H9 (cell line): ENCODE results near the gene PTPRB. TPM values are rescaled to one million over a fixed set of nuclear protein-coding genes. Genes with fewer than 3 reads are reported as not detected.

Source experiments
- DNase-seq: peaks from one replicate; pipeline ENCODE4 v3.0.0-alpha.2; 2017
- H2AFZ ChIP-seq: one replicate; pipeline ENCODE4 v1.6.1; 2013; ENCODE audit warnings: mild to moderate bottlenecking, low read length, control low read depth, moderate library complexity
- H2AK5ac ChIP-seq: 2 replicates; pipeline ENCODE4 v1.6.1; 2013; ENCODE audit warnings: low read length, control low read depth, mixed read lengths; ENCODE audit not compliant: insufficient read length
- H2BK120ac ChIP-seq: one replicate; pipeline ENCODE4 v1.6.1; 2013; ENCODE audit warnings: low read depth, mild to moderate bottlenecking, low read length, control low read depth, inconsistent platforms; ENCODE audit not compliant: poor library complexity, severe bottlenecking
- H2BK12ac ChIP-seq: 2 replicates; pipeline ENCODE4 v1.6.1; 2013; ENCODE audit warnings: low read length, control low read depth, mixed read lengths, low read depth; ENCODE audit not compliant: insufficient read length
- H2BK15ac ChIP-seq: 2 replicates; pipeline ENCODE4 v1.6.1; 2013; ENCODE audit warnings: low read depth, low read length, control low read depth
- H2BK20ac ChIP-seq: one replicate; pipeline ENCODE4 v1.6.1; 2013; ENCODE audit warnings: low read depth, mild to moderate bottlenecking, low read length, control low read depth, inconsistent platforms; ENCODE audit not compliant: poor library complexity, severe bottlenecking
- H2BK5ac ChIP-seq: 2 replicates; pipeline ENCODE4 v1.6.1; 2013; ENCODE audit warnings: low read length, control low read depth, mixed read lengths; ENCODE audit not compliant: insufficient read length
- H3K14ac ChIP-seq: 2 replicates; pipeline ENCODE4 v1.6.1; 2013; ENCODE audit warnings: low read length, control low read depth; ENCODE audit not compliant: insufficient read depth
- H3K18ac ChIP-seq: 2 replicates; pipeline ENCODE4 v1.6.1; 2013; ENCODE audit warnings: low read depth, mild to moderate bottlenecking, mixed read lengths, low read length, control low read depth; ENCODE audit not compliant: insufficient read length
- H3K23ac ChIP-seq: 2 replicates; pipeline ENCODE4 v1.6.1; 2013; ENCODE audit warnings: low read length, control low read depth, mixed read lengths, low read depth; ENCODE audit not compliant: insufficient read length
- H3K23me2 ChIP-seq: 2 replicates; pipeline ENCODE4 v1.6.1; 2013; ENCODE audit warnings: low read depth, mild to moderate bottlenecking, mixed read lengths, low read length, control low read depth; ENCODE audit not compliant: insufficient read length, poor library complexity, severe bottlenecking
- H3K27ac ChIP-seq: 2 replicates; pipeline ENCODE4 v1.5.1; 2013; ENCODE audit warnings: low read length, control low read depth, mixed read lengths, low read depth; ENCODE audit not compliant: insufficient read length
- H3K27me3 ChIP-seq: 2 replicates; pipeline ENCODE4 v1.6.1; 2013; ENCODE audit warnings: low read length, control low read depth, inconsistent platforms; ENCODE audit not compliant: insufficient read depth
- H3K4ac ChIP-seq: 2 replicates; pipeline ENCODE4 v1.6.1; 2013; ENCODE audit warnings: low read depth, mild to moderate bottlenecking, control low read depth, inconsistent platforms, low read length, moderate library complexity
- H3K4me1 ChIP-seq: 2 replicates; pipeline ENCODE4 v1.6.1; 2013; ENCODE audit warnings: low read length, control low read depth, inconsistent platforms; ENCODE audit not compliant: insufficient read depth
- H3K4me2 ChIP-seq: 2 replicates; pipeline ENCODE4 v1.6.1; 2013; ENCODE audit warnings: low read length, control low read depth, mixed read lengths; ENCODE audit not compliant: insufficient read length, insufficient read depth
- H3K56ac ChIP-seq: 2 replicates; pipeline ENCODE4 v1.6.1; 2013; ENCODE audit warnings: low read depth, mild to moderate bottlenecking, mixed read lengths, low read length, control low read depth; ENCODE audit not compliant: insufficient read length
- H3K79me1 ChIP-seq: 2 replicates; pipeline ENCODE4 v1.6.1; 2013; ENCODE audit warnings: low read depth, mild to moderate bottlenecking, moderate library complexity, low read length, control low read depth, inconsistent platforms; ENCODE audit not compliant: insufficient read depth, poor library complexity, severe bottlenecking
- H3K79me2 ChIP-seq: 2 replicates; pipeline ENCODE4 v1.6.1; 2013; ENCODE audit warnings: low read length, control low read depth, inconsistent platforms; ENCODE audit not compliant: insufficient read depth
- H3K9ac ChIP-seq: 2 replicates; pipeline ENCODE4 v1.6.1; 2013; ENCODE audit warnings: low read length, control low read depth, mixed read lengths; ENCODE audit not compliant: insufficient read length; ENCODE audit errors: extremely low read depth
- H3K9me3 ChIP-seq: one replicate; pipeline ENCODE4 v1.6.1; 2013; ENCODE audit warnings: low read depth, low read length, inconsistent platforms; ENCODE audit not compliant: control insufficient read depth
- H3T11ph ChIP-seq: one replicate; pipeline ENCODE4 v1.6.1; 2013; ENCODE audit warnings: mild to moderate bottlenecking, low read length, control low read depth, inconsistent platforms
- H4K20me1 ChIP-seq: one replicate; pipeline ENCODE4 v1.6.1; 2013; ENCODE audit not compliant: control insufficient read depth, insufficient read length, insufficient read depth
- H4K5ac ChIP-seq: 2 replicates; pipeline ENCODE4 v1.6.1; 2013; ENCODE audit warnings: low read depth, mild to moderate bottlenecking, mixed read lengths, low read length, control low read depth; ENCODE audit not compliant: insufficient read length
- H4K8ac ChIP-seq: replicated peaks from 2 replicates; pipeline ENCODE4 v1.6.1; 2013; ENCODE audit warnings: low read length, control low read depth, mixed read lengths, low read depth; ENCODE audit not compliant: insufficient read length
- H4K91ac ChIP-seq: 2 replicates; pipeline ENCODE4 v1.6.1; 2013; ENCODE audit warnings: low read depth, mild to moderate bottlenecking, moderate library complexity, mixed read lengths, low read length, control low read depth; ENCODE audit not compliant: insufficient read length
- H3K27ac Mint-ChIP-seq, 3 experiments: 2 replicates in 2 of 3; 3 replicates in 1 of 3; pipeline ENCODE4 v1.8.0; 2020 to 2021; ENCODE audit warnings: mixed read lengths in 3 of 3, mild to moderate bottlenecking in 1 of 3, moderate library complexity in 1 of 3
- H3K27me3 Mint-ChIP-seq: 2 replicates; pipeline ENCODE4 v1.8.0; 2021; ENCODE audit warnings: low read depth, mild to moderate bottlenecking, moderate library complexity, mixed read lengths
- H3K36me3 Mint-ChIP-seq, 3 experiments: 2 replicates in 2 of 3; 3 replicates in 1 of 3; pipeline ENCODE4 v1.8.0; 2020 to 2021; ENCODE audit warnings: low read depth in 3 of 3, mixed read lengths in 3 of 3; ENCODE audit not compliant: insufficient read depth in 1 of 3
- H3K4me1 Mint-ChIP-seq, 2 experiments: 2 replicates each; pipeline ENCODE4 v1.8.0; 2020; ENCODE audit warnings: mixed read lengths in 2 of 2
- H3K4me3 Mint-ChIP-seq, 2 experiments: 2 replicates in 1 of 2; 3 replicates in 1 of 2; pipeline ENCODE4 v1.8.0; 2020 to 2021; ENCODE audit warnings: mild to moderate bottlenecking in 2 of 2, mixed read lengths in 2 of 2, moderate library complexity in 1 of 2
- H3K9me3 Mint-ChIP-seq, 2 experiments: 2 replicates in 1 of 2; 3 replicates in 1 of 2; pipeline ENCODE4 v1.8.0; 2020; ENCODE audit warnings: mild to moderate bottlenecking in 2 of 2, mixed read lengths in 2 of 2, moderate library complexity in 1 of 2
- WGBS: extraction: QIAGEN DNeasy Blood & Tissue Kit; methylation state at CpG from one replicate; pipeline ENCODE4 v1.1.7; 2013; ENCODE audit warnings: missing lambda C conversion rate, low lambda C conversion rate, mixed read lengths; ENCODE audit not compliant: insufficient read length; ENCODE audit errors: extremely low coverage; 5-methylcytosine and 5-hydroxymethylcytosine counted together
- total RNA-seq: library from RNA; stranded (reverse); gene quantifications from 2 replicates; pipeline ENCODE4 v1.2.1, GENCODE V29; 2021
- TF ChIP-seq, protein P1 (sequence below): fragments of 200-600 bp; sonication (generic); conservative IDR thresholded peaks from 3 replicates; pipeline ENCODE4 v1.8.0; 2021; ENCODE audit warnings: antibody characterized with exemption, mild to moderate bottlenecking

PTPRB gene
- total RNA-seq, 1 experiment from 2014 or later, result 1.4 TPM

DNA sequence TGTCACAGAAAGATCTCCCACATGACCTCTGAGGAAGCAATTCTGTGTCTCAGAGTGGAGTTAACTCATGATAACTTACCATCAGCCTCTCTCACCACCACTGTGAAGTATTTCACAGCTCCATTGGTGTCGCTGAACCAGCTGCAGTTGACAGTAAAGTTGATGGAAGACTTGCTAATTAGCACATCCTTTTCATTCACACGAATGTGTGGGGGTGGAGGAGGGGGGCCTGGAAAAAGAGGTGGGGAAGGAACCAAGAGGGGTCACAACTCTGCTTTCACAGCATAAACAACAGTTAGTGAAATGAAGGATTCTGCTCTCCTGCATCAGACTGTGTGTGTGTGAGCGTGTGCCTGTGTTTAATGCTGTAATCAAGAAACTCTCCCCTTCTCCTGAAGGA is 82.1 kb downstream of the PTPRB start:
- no peaks in the 10 kb centered on the region for H3K9me3 Mint-ChIP-seq
- no peak overlapping the region for H2BK5ac ChIP-seq
- H4K20me1 ChIP-seq, result no peaks in the 10 kb centered on the region
- H3K4me3 Mint-ChIP-seq, result no peak overlapping the region
- H3K27ac ChIP-seq, result no peak overlapping the region
- no peaks in the 10 kb centered on the region for H3K23me2 ChIP-seq
- no peak overlapping the region for H3K18ac ChIP-seq
- no peak overlapping the region for H2BK120ac ChIP-seq
- no peak for DNase-seq
- no peaks in the 10 kb centered on the region for H3K79me1 ChIP-seq
- H2BK12ac ChIP-seq, result no peak overlapping the region
- no peak overlapping the region for H3K14ac ChIP-seq
- H4K8ac ChIP-seq, result no peak overlapping the region
- no peak overlapping the region for H3K9ac ChIP-seq
- no peak overlapping the region for H4K91ac ChIP-seq
- H3K36me3 Mint-ChIP-seq, result no peaks in the 10 kb centered on the region
- H3K9me3 ChIP-seq, result no peaks in the 10 kb centered on the region
- H2BK20ac ChIP-seq, result no peak overlapping the region
- TF ChIP-seq, protein P1, sequence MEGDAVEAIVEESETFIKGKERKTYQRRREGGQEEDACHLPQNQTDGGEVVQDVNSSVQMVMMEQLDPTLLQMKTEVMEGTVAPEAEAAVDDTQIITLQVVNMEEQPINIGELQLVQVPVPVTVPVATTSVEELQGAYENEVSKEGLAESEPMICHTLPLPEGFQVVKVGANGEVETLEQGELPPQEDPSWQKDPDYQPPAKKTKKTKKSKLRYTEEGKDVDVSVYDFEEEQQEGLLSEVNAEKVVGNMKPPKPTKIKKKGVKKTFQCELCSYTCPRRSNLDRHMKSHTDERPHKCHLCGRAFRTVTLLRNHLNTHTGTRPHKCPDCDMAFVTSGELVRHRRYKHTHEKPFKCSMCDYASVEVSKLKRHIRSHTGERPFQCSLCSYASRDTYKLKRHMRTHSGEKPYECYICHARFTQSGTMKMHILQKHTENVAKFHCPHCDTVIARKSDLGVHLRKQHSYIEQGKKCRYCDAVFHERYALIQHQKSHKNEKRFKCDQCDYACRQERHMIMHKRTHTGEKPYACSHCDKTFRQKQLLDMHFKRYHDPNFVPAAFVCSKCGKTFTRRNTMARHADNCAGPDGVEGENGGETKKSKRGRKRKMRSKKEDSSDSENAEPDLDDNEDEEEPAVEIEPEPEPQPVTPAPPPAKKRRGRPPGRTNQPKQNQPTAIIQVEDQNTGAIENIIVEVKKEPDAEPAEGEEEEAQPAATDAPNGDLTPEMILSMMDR, result no peak
- no peaks in the 10 kb centered on the region; the same call in 1 of the 2 replicates for H3K4me1 ChIP-seq
- peaks cover 5 to 11% of the 10 kb centered on the region in 2 experiments for H3K4me1 Mint-ChIP-seq
- no peak overlapping the region for H2AK5ac ChIP-seq
- H2BK15ac ChIP-seq, result no peak overlapping the region
- H3K79me2 ChIP-seq, result no peaks in the 10 kb centered on the region
- no peak overlapping the region for H2AFZ ChIP-seq
- H3K27me3 ChIP-seq, result no peaks in the 10 kb centered on the region; the same call in 1 of the 2 replicates
- no peak overlapping the region for H3K56ac ChIP-seq
- no peaks in the 10 kb centered on the region for H3K27me3 Mint-ChIP-seq
- H3K4ac ChIP-seq, result no peak overlapping the region
- no CpG with 5 or more reads among the region's 3 CpGs for WGBS
- H3K23ac ChIP-seq, result no peak overlapping the region
- H3K27ac Mint-ChIP-seq, result no peak overlapping the region
- H4K5ac ChIP-seq, result no peak overlapping the region
- no peak overlapping the region for H3T11ph ChIP-seq
- no peak overlapping the region for H3K4me2 ChIP-seq
